Caco-2 (cell line): ENCODE measurements around the gene TOP3B. TPM values are rescaled to one million over a fixed set of nuclear protein-coding genes. Genes with fewer than 3 reads are reported as not detected.

Experiments used
- BruUV-seq: library from RNA; stranded (reverse); fragments of 400-500 nt; replicated peaks from 2 replicates; lab custom pipeline; 2021; lab: Mats Ljungman, UMichigan
- CTCF ChIA-PET: fragments of 300-600 bp; sonication (Branson Sonifier 250); formaldehyde crosslinking; loops from one replicate; lab custom pipeline; 2022; ENCODE audit warnings: antibody characterized with exemption; lab: Charles Lee
- POLR2A ChIA-PET: fragments of 300-600 bp; sonication (Branson Sonifier 250); formaldehyde crosslinking; loops from one replicate; lab custom pipeline; 2022; ENCODE audit warnings: antibody characterized with exemption; lab: Charles Lee
- DNase-seq, 2 experiments: peaks; one replicate each; pipeline versions ENCODE4 v3.0.0 to v3.0.0-alpha.2; 2020 to 2022
- H3K27me3 ChIP-seq: replicated peaks from 2 replicates; pipeline ENCODE4 v1.6.0; 2011; ENCODE audit warnings: low read length; ENCODE audit not compliant: control insufficient read depth, insufficient read depth
- H3K36me3 ChIP-seq: 2 replicates; pipeline ENCODE4 v1.5.1; 2011; ENCODE audit warnings: low read length; ENCODE audit not compliant: control insufficient read depth, insufficient read depth
- H3K4me1 ChIP-seq: fragments of 250-450 bp; sonication (Bioruptor Pico); 2 replicates; pipeline ENCODE4 v1.5.1; 2020; ENCODE audit warnings: mild to moderate bottlenecking
- H3K4me3 ChIP-seq: 2 replicates; pipeline ENCODE4 v1.5.1; 2011; ENCODE audit warnings: low read depth, mild to moderate bottlenecking, control low read depth, low read length
- H3K9me3 ChIP-seq: fragments of 250-450 bp; sonication (Bioruptor Pico); 2 replicates; pipeline ENCODE4 v1.5.1; 2020; ENCODE audit warnings: mild to moderate bottlenecking, moderate library complexity
- H3K27ac Mint-ChIP-seq: one replicate; pipeline ENCODE4 v1.8.0; 2022; ENCODE audit warnings: mixed read lengths; ENCODE audit not compliant: unreplicated experiment
- H3K27me3 Mint-ChIP-seq: one replicate; pipeline ENCODE4 v1.8.0; 2022; ENCODE audit warnings: mixed read lengths; ENCODE audit not compliant: insufficient read depth, unreplicated experiment
- H3K36me3 Mint-ChIP-seq: one replicate; pipeline ENCODE4 v1.8.0; 2022; ENCODE audit warnings: mild to moderate bottlenecking, mixed read lengths; ENCODE audit not compliant: insufficient read depth, unreplicated experiment
- H3K4me1 Mint-ChIP-seq: one replicate; pipeline ENCODE4 v1.8.0; 2022; ENCODE audit warnings: low read depth, mixed read lengths; ENCODE audit not compliant: unreplicated experiment
- H3K4me3 Mint-ChIP-seq: one replicate; pipeline ENCODE4 v1.8.0; 2022; ENCODE audit warnings: mild to moderate bottlenecking, moderate library complexity, mixed read lengths; ENCODE audit not compliant: unreplicated experiment
- H3K9me3 Mint-ChIP-seq: one replicate; pipeline ENCODE4 v1.8.0; 2022; ENCODE audit warnings: mixed read lengths; ENCODE audit not compliant: unreplicated experiment
- intact Hi-C: fragments of 100-400 bp; cut with micrococcal nuclease; formaldehyde crosslinking; loops from one replicate; pipeline ENCODE4 v1.10.0; 2022; ENCODE audit not compliant: unreplicated experiment
- total RNA-seq: library from RNA; stranded (reverse); gene quantifications from 2 replicates; pipeline ENCODE4 v1.2.3, GENCODE V29; 2022
- TF ChIP-seq, protein P1 (sequence below), 2 experiments: fragments of 200-600 bp in 1 of 2; IDR thresholded peaks; 1 replicate in 1 of 2; 2 replicates in 1 of 2; pipeline versions ENCODE4 v1.5.1 to v1.8.0; 2011 to 2022; ENCODE audit warnings: antibody characterized with exemption in 1 of 2, control low read depth in 1 of 2, inconsistent platforms in 1 of 2, low read depth in 1 of 2, low read length in 1 of 2, mild to moderate bottlenecking in 1 of 2, moderate library complexity in 1 of 2; ENCODE audit not compliant: insufficient read depth in 1 of 2, severe bottlenecking in 1 of 2, unreplicated experiment in 1 of 2

The TOP3B gene
- total RNA-seq, 1 experiment from 2014 or later, result 63.7 TPM

DNA sequence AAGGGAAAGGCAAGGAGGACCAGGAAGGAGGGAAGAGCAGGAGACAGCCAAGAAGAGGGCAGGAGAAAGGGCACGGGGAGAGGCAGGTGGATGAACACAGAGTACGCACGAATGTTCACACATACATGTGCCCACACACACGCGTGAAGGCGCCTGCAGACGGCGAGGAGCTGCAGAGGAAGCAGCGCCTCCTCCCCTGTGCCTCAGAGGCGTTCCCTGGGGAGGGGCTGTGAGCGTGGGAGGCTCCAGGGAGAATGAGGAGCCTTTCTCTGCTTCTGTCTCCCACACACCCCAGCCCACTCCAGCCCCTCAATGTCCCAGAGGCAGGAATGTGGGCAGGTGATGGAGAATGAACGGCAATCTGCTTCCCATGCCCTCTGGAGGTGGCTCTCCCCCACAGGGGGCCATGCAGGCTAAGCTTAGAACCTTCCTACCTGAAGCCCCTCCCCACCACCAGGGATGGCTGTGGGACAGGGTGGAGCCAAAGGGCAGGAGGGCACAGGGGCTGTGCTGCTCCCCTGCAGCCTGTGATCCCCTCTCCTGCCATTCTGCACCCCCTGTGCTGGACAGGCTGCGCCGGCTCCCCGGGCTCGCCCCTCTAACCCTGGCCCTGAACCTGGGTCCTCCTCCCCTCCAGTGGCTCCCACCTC, 55.3 kb downstream of the TOP3B start:
- BruUV-seq, result no TSS peak
- ChIA-PET POLR2A (interaction anchor here (0.6 kb wide), 1 partner anchor 16 kb away, joined by 4 read pairs; no protein-coding TSS in a partner anchor), CTCF (no interaction called here)
- H3K4me1 Mint-ChIP-seq, result no peaks in the 10 kb centered on the region
- H3K36me3 Mint-ChIP-seq, result peaks cover 10% of the 10 kb centered on the region
- Histone ChIP-seq H3K9me3 (no peaks in the 10 kb centered on the region), H3K4me3 (no peak overlapping the region), H3K36me3 (peaks cover 1% of the 10 kb centered on the region), H3K4me1 (no peaks in the 10 kb centered on the region), H3K27me3 (no peaks in the 10 kb centered on the region)
- no peaks in the 10 kb centered on the region for H3K9me3 Mint-ChIP-seq
- no peaks in the 10 kb centered on the region for H3K27me3 Mint-ChIP-seq
- intact Hi-C loops, result no loop called here
- TF ChIP-seq, protein P1, sequence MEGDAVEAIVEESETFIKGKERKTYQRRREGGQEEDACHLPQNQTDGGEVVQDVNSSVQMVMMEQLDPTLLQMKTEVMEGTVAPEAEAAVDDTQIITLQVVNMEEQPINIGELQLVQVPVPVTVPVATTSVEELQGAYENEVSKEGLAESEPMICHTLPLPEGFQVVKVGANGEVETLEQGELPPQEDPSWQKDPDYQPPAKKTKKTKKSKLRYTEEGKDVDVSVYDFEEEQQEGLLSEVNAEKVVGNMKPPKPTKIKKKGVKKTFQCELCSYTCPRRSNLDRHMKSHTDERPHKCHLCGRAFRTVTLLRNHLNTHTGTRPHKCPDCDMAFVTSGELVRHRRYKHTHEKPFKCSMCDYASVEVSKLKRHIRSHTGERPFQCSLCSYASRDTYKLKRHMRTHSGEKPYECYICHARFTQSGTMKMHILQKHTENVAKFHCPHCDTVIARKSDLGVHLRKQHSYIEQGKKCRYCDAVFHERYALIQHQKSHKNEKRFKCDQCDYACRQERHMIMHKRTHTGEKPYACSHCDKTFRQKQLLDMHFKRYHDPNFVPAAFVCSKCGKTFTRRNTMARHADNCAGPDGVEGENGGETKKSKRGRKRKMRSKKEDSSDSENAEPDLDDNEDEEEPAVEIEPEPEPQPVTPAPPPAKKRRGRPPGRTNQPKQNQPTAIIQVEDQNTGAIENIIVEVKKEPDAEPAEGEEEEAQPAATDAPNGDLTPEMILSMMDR (IDR thresholded peaks at IDR 0.05; ENCODE audit: insufficient read depth in 1 of 2, low read depth in 1 of 2, low read length in 1 of 2, severe bottlenecking in 1 of 2, unreplicated experiment in 1 of 2), result no peak
- no peak overlapping the region for H3K27ac Mint-ChIP-seq
- H3K4me3 Mint-ChIP-seq, result no peak overlapping the region
- DNase-seq, result no peak

DNA sequence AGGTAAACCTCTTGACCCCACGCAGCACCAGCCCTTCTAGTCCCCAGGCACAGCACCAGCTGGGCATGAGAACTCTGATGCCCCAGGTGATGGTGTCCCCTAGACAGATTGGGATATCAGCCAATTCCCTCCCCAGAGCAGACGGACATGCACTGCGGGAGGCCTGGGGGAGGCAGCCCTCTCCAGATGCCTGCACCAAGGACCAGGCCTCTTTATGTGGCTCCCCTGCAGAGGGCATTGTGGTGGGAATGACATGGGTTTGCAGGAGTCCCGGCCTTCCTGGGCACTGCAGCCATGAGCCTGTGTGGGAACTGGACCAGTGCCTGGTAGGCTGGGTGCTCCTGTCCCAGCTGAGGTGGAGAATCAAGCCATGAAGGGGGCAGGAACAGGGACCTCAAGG, 55.9 kb downstream of the TOP3B start:
- H3K4me3 Mint-ChIP-seq, result no peak overlapping the region
- no TSS peak for BruUV-seq
- Histone ChIP-seq H3K9me3 (no peaks in the 10 kb centered on the region), H3K27me3 (no peaks in the 10 kb centered on the region), H3K4me3 (no peak overlapping the region), H3K36me3 (peaks cover 1% of the 10 kb centered on the region), H3K4me1 (no peaks in the 10 kb centered on the region)
- POLR2A ChIA-PET, result no interaction called here
- H3K4me1 Mint-ChIP-seq, result no peaks in the 10 kb centered on the region
- H3K9me3 Mint-ChIP-seq, result no peaks in the 10 kb centered on the region
- H3K36me3 Mint-ChIP-seq, result peaks cover 10% of the 10 kb centered on the region
- TF ChIP-seq, protein P1 (IDR thresholded peaks at IDR 0.05; ENCODE audit: insufficient read depth in 1 of 2, low read depth in 1 of 2, low read length in 1 of 2, severe bottlenecking in 1 of 2, unreplicated experiment in 1 of 2), result no peak
- intact Hi-C loops, result no loop called here
- no peak overlapping the region for H3K27ac Mint-ChIP-seq
- DNase-seq, result no peak
- no peaks in the 10 kb centered on the region for H3K27me3 Mint-ChIP-seq
- CTCF ChIA-PET, result interaction anchor here (0.7 kb wide), 1 partner anchor 434 kb away, joined by 4 read pairs; no protein-coding TSS in a partner anchor

DNA sequence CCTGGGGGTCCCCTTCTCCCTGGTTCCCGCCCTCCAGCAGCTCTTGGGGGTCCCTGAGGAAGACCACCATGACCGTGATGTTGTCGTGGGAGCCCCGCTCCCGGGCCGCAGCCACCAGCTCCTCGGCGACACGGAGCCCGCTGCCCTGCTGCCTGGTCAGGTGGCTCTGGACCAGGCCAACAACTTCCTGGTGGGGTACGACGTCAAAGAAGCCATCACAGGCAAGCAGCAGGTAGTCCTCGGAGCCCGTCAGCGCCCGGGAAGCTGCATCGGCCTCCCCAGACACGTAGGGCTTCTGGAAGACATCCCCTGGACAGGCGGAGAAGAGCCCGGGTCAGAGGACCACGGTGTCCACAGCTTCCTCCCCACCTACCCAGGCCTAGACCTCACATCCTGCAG, 59.4 kb downstream of the TOP3B start:
- Mint-ChIP-seq H3K4me1 (no peaks in the 10 kb centered on the region), H3K4me3 (no peak overlapping the region), H3K27me3 (no peaks in the 10 kb centered on the region), H3K27ac (no peak overlapping the region), H3K36me3 (peaks cover 3% of the 10 kb centered on the region), H3K9me3 (no peaks in the 10 kb centered on the region)
- Histone ChIP-seq H3K9me3 (no peaks in the 10 kb centered on the region), H3K27me3 (no peaks in the 10 kb centered on the region), H3K4me1 (no peaks in the 10 kb centered on the region), H3K4me3 (no peak overlapping the region), H3K36me3 (no peaks in the 10 kb centered on the region)
- intact Hi-C loops, result no loop called here
- ChIA-PET POLR2A (no interaction called here), CTCF (no interaction called here)
- DNase-seq, result no peak
- no TSS peak for BruUV-seq
- TF ChIP-seq, protein P1 (IDR thresholded peaks at IDR 0.05; ENCODE audit: insufficient read depth in 1 of 2, low read depth in 1 of 2, low read length in 1 of 2, severe bottlenecking in 1 of 2, unreplicated experiment in 1 of 2), result no peak
